Left colon (tissue), 2 donors: Measurements from ENCODE around the gene AAMP. TPM values are rescaled to one million over a fixed set of nuclear protein-coding genes. Genes with fewer than 3 reads are reported as not detected.
"Not testable (repeated sequence)": the region's sequence is repeated elsewhere in the genome, so short reads cannot be mapped to it uniquely, and the experiment has no call there.

Experiments
- ATAC-seq: fragments of 200-7000 bp; cut with Tn5 transposase; one replicate; pipeline ENCODE4 v1.9.1; 2020; ENCODE audit warnings: mild to moderate bottlenecking, moderate library complexity
- DNase-seq, 2 donors: peaks; one replicate each; pipeline ENCODE4 v3.0.0-alpha.2; 2020
- intact Hi-C, 2 donors: fragments of 100-400 bp; cut with DNase I in 1 of 2; cut with micrococcal nuclease in 1 of 2; formaldehyde crosslinking; loops; one replicate each; pipeline versions ENCODE4 v1.11.2 to v1.14.0; 2022; cut with DNase I, micrococcal nuclease
- total RNA-seq, 2 donors: library from RNA; stranded (reverse); fragmentation: NEBNext Ultra II Directional; extraction: Animal tissue kit (Norgen Biotek cat#: 25700); gene quantifications; one replicate each; pipeline ENCODE4 v1.2.1, GENCODE V29; 2021
- donor health status: DM: no; HTN: no; CAD: no.
- donor health status: DM: yes; HTN: yes; CAD: no.

The AAMP gene
- total RNA-seq, 2 donors from 2014 or later = 96.2 to 97.2 TPM

GRCh38 chr2:218280260-218280870 lies 10.4 kb upstream of the AAMP start:
- intact Hi-C loops = no loop called here
- ATAC-seq (no peak), DNase-seq (no peak)

GRCh38 chr2:218278531-218279360 lies 8.8 kb upstream of the AAMP start:
- DNase-seq (no peak), ATAC-seq (no peak)
- intact Hi-C loops = no loop called here

GRCh38 chr2:218277921-218278320 lies 8.0 kb upstream of the AAMP start:
- no peak for ATAC-seq
- intact Hi-C loops = no loop called here
- no peak for DNase-seq

- DNase-seq (no peak), ATAC-seq (no peak)
- intact Hi-C loops = no loop called here
Observed at GRCh38 chr2:218276986-218277755, 7.2 kb upstream of the AAMP start.

GRCh38 chr2:218275371-218276072 lies 5.6 kb upstream of the AAMP start:
- DNase-seq (peak in 1 of 2 donors; percentile 22), ATAC-seq (no peak)
- intact Hi-C loops = no loop called here

- intact Hi-C loops = loop anchor here in 1 of 2 donors (5.0 kb wide), 1 partner anchor 87 kb away; no protein-coding TSS in a partner anchor
- no peak for ATAC-seq
- peak in 1 of 2 donors; percentile 27 for DNase-seq
Observed at GRCh38 chr2:218274586-218274985, 4.6 kb upstream of the AAMP start.

GRCh38 chr2:218273908-218274249 lies 3.9 kb upstream of the AAMP start:
- intact Hi-C loops = loop anchor here in 1 of 2 donors (5.0 kb wide), 1 partner anchor 87 kb away; no protein-coding TSS in a partner anchor
- DNase-seq (peak; percentile 45 to 64), ATAC-seq (peak; percentile 34)

GRCh38 chr2:218273214-218273907 lies 3.4 kb upstream of the AAMP start:
- not testable (repeated sequence) for ATAC-seq, DNase-seq
- intact Hi-C loops = loop anchor here in 1 of 2 donors (5.0 kb wide), 1 partner anchor 86 kb away; no protein-coding TSS in a partner anchor

GRCh38 chr2:218272531-218273212 lies 2.7 kb upstream of the AAMP start:
- DNase-seq (peak; percentile 91 to 98), ATAC-seq (peak; percentile 59)
- intact Hi-C loops = loop anchor here in 1 of 2 donors (5.0 kb wide), 1 partner anchor 85 kb away; no protein-coding TSS in a partner anchor

- intact Hi-C loops = loop anchor here in 1 of 2 donors (5.0 kb wide), 1 partner anchor 85 kb away; no protein-coding TSS in a partner anchor
- DNase-seq = no peak
- ATAC-seq = no peak
Observed at GRCh38 chr2:218271865-218272530, 2.1 kb upstream of the AAMP start.

GRCh38 chr2:218271487-218271797 lies 1.5 kb upstream of the AAMP start:
- ATAC-seq = no peak
- intact Hi-C loops = loop anchor here in 1 of 2 donors (5.0 kb wide), 1 partner anchor 84 kb away; no protein-coding TSS in a partner anchor
- peak; percentile 57 to 62 for DNase-seq

- peak in 1 of 2 donors; percentile 50 for DNase-seq
- ATAC-seq = peak; percentile 1
- intact Hi-C loops = loop anchor here in 1 of 2 donors (5.0 kb wide), 1 partner anchor 84 kb away; no protein-coding TSS in a partner anchor
Observed at GRCh38 chr2:218270721-218271486, 967 bp upstream of the AAMP start.

- intact Hi-C loops = no loop called here
- ATAC-seq = no peak
- no peak for DNase-seq
Observed at GRCh38 chr2:218267259-218267658, 2.7 kb downstream of the AAMP start.

GRCh38 chr2:218266316-218266979 lies 3.5 kb downstream of the AAMP start:
- intact Hi-C loops = no loop called here
- peak in 1 of 2 donors; percentile 28 for DNase-seq
- no peak for ATAC-seq

- ATAC-seq (no peak), DNase-seq (peak in 1 of 2 donors; percentile 33)
- intact Hi-C loops = no loop called here
Observed at GRCh38 chr2:218265626-218266025, 4.3 kb downstream of the AAMP start.
